OCI-LY3 (cell line): ENCODE data around the gene GARS1.

Source experiments
- EZH2phosphoT487 ChIP-seq: fragments of 200-600 bp; shearing (Covaris generic); IDR thresholded peaks from 2 replicates; pipeline ENCODE4 v1.6.1; 2018; ENCODE audit warnings: antibody characterized with exemption, mixed run types, low read depth
- TF ChIP-seq, protein P1 (sequence below): fragments of 200-600, 300-600 bp; sonication (generic); IDR thresholded peaks from 2 replicates; pipeline ENCODE4 v1.5.1; 2014; ENCODE audit warnings: antibody characterized with exemption, low read length, low read depth

DNA sequence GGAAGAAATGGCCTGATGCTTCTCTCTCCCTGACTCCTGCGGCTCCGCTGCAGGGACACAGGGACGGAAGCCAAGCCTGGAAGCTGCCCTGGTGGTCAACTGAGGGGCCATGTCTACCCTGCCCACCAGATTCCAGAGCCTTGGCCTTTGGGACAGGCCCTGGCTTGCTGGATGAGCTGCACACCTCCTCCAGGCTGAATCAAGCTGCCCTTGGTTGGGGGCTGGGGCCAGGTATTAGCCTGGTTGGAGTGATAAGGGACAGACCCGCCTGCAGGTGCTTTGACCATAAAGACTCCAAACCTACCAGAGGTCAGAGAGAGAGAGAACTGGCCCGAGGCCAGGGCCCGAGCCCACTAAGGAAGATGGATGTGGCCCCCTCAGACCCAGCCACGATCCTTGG lies 57.5 kb downstream of the GARS1 start:
- TF ChIP-seq, protein P1, sequence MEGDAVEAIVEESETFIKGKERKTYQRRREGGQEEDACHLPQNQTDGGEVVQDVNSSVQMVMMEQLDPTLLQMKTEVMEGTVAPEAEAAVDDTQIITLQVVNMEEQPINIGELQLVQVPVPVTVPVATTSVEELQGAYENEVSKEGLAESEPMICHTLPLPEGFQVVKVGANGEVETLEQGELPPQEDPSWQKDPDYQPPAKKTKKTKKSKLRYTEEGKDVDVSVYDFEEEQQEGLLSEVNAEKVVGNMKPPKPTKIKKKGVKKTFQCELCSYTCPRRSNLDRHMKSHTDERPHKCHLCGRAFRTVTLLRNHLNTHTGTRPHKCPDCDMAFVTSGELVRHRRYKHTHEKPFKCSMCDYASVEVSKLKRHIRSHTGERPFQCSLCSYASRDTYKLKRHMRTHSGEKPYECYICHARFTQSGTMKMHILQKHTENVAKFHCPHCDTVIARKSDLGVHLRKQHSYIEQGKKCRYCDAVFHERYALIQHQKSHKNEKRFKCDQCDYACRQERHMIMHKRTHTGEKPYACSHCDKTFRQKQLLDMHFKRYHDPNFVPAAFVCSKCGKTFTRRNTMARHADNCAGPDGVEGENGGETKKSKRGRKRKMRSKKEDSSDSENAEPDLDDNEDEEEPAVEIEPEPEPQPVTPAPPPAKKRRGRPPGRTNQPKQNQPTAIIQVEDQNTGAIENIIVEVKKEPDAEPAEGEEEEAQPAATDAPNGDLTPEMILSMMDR, result no peak
- no peak for TF ChIP-seq EZH2phosphoT487
